OCI-LY7 (cell line): ENCODE data around the gene CDK4. TPM values are rescaled to one million over a fixed set of nuclear protein-coding genes. Genes with fewer than 3 reads are reported as not detected.

ENCODE experiments used
- BruUV-seq: library from RNA; stranded (reverse); fragments of 400-500 nt; replicated peaks from 2 replicates; lab custom pipeline; 2021; lab: Mats Ljungman, UMichigan
- CTCF ChIA-PET: fragments of 300-600 bp; sonication (Branson Sonifier 250); formaldehyde crosslinking; loops from one replicate; lab custom pipeline; 2022; ENCODE audit warnings: antibody characterized with exemption; ENCODE audit not compliant: unreplicated experiment; lab: Charles Lee
- POLR2A ChIA-PET: fragments of 300-600 bp; sonication (Branson Sonifier 250); formaldehyde crosslinking; loops from one replicate; lab custom pipeline; 2022; ENCODE audit warnings: antibody characterized with exemption; lab: Charles Lee
- DNase-seq: peaks from one replicate; pipeline ENCODE4 v3.0.0-alpha.2; 2015; ENCODE audit warnings: low spot score
- H2AFZ ChIP-seq: fragments of 200-600 bp; sonication (generic), shearing (Covaris generic); 2 replicates; pipeline ENCODE4 v1.6.1; 2014; ENCODE audit warnings: mild to moderate bottlenecking, antibody characterized with exemption, low read length, moderate library complexity
- H3K27ac ChIP-seq: fragments of 200-600 bp; sonication (generic); 2 replicates; pipeline ENCODE4 v1.5.1; 2014; ENCODE audit warnings: mixed run types, low read depth, mild to moderate bottlenecking, moderate library complexity, low read length, inconsistent platforms; ENCODE audit not compliant: poor library complexity, severe bottlenecking
- H3K36me3 ChIP-seq: fragments of 200-600 bp; sonication (generic); 2 replicates; pipeline ENCODE4 v1.6.1; 2014; ENCODE audit warnings: mild to moderate bottlenecking, antibody characterized with exemption, low read length, moderate library complexity, mixed read lengths; ENCODE audit not compliant: insufficient read depth
- H3K4me1 ChIP-seq: fragments of 200-600 bp; sonication (generic); 2 replicates; pipeline ENCODE4 v1.5.1; 2014; ENCODE audit warnings: mild to moderate bottlenecking, low read length; ENCODE audit not compliant: insufficient read depth, poor library complexity, severe bottlenecking
- H3K4me2 ChIP-seq: fragments of 200-600 bp; sonication (generic); 2 replicates; pipeline ENCODE4 v1.6.1; 2014; ENCODE audit warnings: mild to moderate bottlenecking, low read length
- H3K4me3 ChIP-seq: fragments of 200-600 bp; sonication (generic); 2 replicates; pipeline ENCODE4 v1.5.1; 2014; ENCODE audit warnings: mild to moderate bottlenecking, low read depth, low read length; ENCODE audit not compliant: poor library complexity, severe bottlenecking
- H3K79me2 ChIP-seq: fragments of 200-600 bp; sonication (generic); 2 replicates; pipeline ENCODE4 v1.6.1; 2016; ENCODE audit warnings: low read depth, mild to moderate bottlenecking, low read length, moderate library complexity, mixed read lengths; ENCODE audit not compliant: insufficient read depth
- H3K9me2 ChIP-seq: fragments of 200-600 bp; sonication (generic); 2 replicates; pipeline ENCODE4 v1.6.1; 2016; ENCODE audit warnings: mild to moderate bottlenecking, low read length, mixed read lengths; ENCODE audit not compliant: insufficient read depth
- H3K9me3 ChIP-seq: fragments of 200-600 bp; sonication (generic); 2 replicates; pipeline ENCODE4 v1.6.1; 2014; ENCODE audit warnings: mild to moderate bottlenecking, mixed run types, low read length, mixed read lengths
- H4K20me1 ChIP-seq: fragments of 200-600 bp; sonication (generic); 2 replicates; pipeline ENCODE4 v1.6.1; 2014; ENCODE audit warnings: mild to moderate bottlenecking, antibody characterized with exemption, low read length, moderate library complexity, mixed read lengths; ENCODE audit not compliant: insufficient read depth
- EZH2phosphoT487 ChIP-seq: fragments of 200-600 bp; sonication (generic); IDR thresholded peaks from 2 replicates; pipeline ENCODE4 v1.6.1; 2018; ENCODE audit warnings: low read depth, borderline replicate concordance, mild to moderate bottlenecking, mixed run types, antibody characterized with exemption, low read length, moderate library complexity, mixed read lengths
- intact Hi-C: fragments of 100-400 bp; cut with micrococcal nuclease; formaldehyde crosslinking; loops from one replicate; pipeline ENCODE4 v1.10.0; 2022; ENCODE audit not compliant: unreplicated experiment
- total RNA-seq, 2 experiments: library from RNA; depleted of rRNA in 1 of 2; stranded (reverse); fragments of >200 nt in 1 of 2; shearing (Covaris generic) in 1 of 2; gene quantifications; 2 replicates each; pipeline ENCODE4 v1.2.3, GENCODE V29; 2014 to 2022
- TF ChIP-seq, protein P1 (sequence below): fragments of 200-600 bp; sonication (generic); conservative IDR thresholded peaks from 2 replicates; pipeline ENCODE4 v1.5.1; 2014; ENCODE audit warnings: mild to moderate bottlenecking, antibody characterized with exemption, low read length, moderate library complexity, mixed read lengths

The CDK4 gene
- total RNA-seq, 2 experiments from 2014 or later, result 192 to 280 TPM

DNA sequence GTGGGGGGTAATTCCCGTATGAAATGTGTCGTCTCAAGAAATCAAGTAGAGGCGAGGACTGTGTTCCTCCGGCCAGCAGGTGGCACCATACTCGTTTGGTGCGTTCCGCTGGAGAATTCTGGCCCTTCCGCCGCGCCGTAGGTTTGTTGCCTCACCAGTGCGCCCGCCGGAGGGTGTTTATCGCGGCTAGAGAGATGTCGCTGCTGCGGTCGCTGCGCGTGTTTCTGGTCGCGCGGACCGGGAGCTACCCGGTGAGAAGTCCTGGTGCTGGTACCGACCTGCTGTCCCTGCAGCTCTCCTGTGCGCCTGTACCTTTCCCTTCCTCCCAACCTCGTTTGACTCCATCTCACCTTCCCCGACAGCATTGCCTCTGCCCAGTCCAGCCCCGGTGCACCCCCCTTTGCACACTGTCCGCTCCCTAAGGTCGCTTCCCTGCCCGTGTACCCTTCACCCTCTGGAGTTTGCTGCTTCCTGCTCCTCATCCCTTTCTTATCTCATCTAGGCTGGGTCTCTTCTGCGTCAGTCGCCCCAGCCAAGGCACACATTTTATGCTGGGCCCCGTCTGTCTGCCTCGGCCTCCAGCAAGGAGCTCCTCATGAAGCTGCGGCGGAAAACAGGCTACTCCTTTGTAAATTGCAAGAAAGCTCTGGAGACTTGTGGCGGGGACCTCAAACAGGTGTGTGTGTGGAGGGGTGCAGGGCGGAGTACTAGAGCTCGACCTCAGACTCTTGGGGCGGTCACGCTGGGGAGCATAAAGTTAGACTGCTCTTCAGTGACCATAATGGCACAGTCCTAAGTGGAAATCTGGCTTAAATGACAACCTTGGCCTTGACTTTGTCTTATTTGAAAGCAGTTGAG lies 30.7 kb upstream of the CDK4 start, which contains the start of gene TSFM:
TSFM (plus strand) TSS at position 180 of the 858 bp plus-strand sequence; CDS start at position 195, 15 bp downstream.
- intact Hi-C loops, result loop anchor here (5.0 kb wide), 1 partner anchor 124 kb away; no protein-coding TSS in a partner anchor
- peak within 1 kb of the TSS; percentile 18 for H3K27ac ChIP-seq
- no peaks in the 10 kb centered on the region for H4K20me1 ChIP-seq
- TF ChIP-seq, protein P1, sequence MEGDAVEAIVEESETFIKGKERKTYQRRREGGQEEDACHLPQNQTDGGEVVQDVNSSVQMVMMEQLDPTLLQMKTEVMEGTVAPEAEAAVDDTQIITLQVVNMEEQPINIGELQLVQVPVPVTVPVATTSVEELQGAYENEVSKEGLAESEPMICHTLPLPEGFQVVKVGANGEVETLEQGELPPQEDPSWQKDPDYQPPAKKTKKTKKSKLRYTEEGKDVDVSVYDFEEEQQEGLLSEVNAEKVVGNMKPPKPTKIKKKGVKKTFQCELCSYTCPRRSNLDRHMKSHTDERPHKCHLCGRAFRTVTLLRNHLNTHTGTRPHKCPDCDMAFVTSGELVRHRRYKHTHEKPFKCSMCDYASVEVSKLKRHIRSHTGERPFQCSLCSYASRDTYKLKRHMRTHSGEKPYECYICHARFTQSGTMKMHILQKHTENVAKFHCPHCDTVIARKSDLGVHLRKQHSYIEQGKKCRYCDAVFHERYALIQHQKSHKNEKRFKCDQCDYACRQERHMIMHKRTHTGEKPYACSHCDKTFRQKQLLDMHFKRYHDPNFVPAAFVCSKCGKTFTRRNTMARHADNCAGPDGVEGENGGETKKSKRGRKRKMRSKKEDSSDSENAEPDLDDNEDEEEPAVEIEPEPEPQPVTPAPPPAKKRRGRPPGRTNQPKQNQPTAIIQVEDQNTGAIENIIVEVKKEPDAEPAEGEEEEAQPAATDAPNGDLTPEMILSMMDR, result peak; percentile 94
- no peak for TF ChIP-seq EZH2phosphoT487
- peaks cover 20% of the 10 kb centered on the region for H3K4me1 ChIP-seq
- peaks cover 25% of the 10 kb centered on the region for H3K79me2 ChIP-seq
- peak; percentile 97 for DNase-seq
- no peaks in the 10 kb centered on the region for H3K9me2 ChIP-seq
- peak within 1 kb of the TSS; percentile 92 for H3K4me2 ChIP-seq
- ChIA-PET CTCF (interaction anchor here (0.8 kb wide), 1 partner anchor 12 kb away, joined by 4 read pairs; no protein-coding TSS in a partner anchor), POLR2A (interaction anchor here (0.6 to 1.5 kb wide), 6 partner anchors 10 to 126 kb away, joined by 3 to 4 read pairs (median 3); partner anchors contain the start of genes EEF1AKMT3 and METTL1)
- peak within 1 kb of the TSS; percentile 74 for H2AFZ ChIP-seq
- no TSS peak for BruUV-seq
- H3K36me3 ChIP-seq, result peaks cover 36% of the 10 kb centered on the region
- peak within 1 kb of the TSS; percentile 95 for H3K4me3 ChIP-seq
- no peaks in the 10 kb centered on the region for H3K9me3 ChIP-seq

DNA sequence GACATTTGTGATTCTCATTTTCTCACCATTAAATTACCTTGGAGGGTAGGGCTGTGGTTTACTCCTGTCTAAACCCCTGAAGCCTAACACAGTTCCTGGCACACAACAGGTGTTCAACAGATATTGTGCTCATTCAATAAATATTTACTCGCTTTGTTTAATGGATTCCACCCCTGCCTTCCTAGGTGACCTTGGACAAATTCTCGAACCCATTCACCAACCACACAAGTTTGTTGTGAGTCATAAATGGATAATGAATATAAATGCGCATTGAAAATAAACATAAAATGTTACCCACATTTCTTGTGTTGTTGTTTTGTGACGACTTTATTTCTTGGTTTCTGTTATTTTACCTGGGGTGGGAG lies 30.1 kb upstream of the CDK4 start:
- TF ChIP-seq, protein P1, result no peak
- TF ChIP-seq EZH2phosphoT487, result no peak
- peaks cover 30% of the 10 kb centered on the region for H3K36me3 ChIP-seq
- H3K4me3 ChIP-seq, result peak overlapping the region; percentile 95
- ChIA-PET CTCF (no interaction called here), POLR2A (interaction anchor here (1.3 to 1.5 kb wide), 2 partner anchors 10 to 127 kb away, joined by 3 to 4 read pairs; partner anchors contain the start of genes EEF1AKMT3 and METTL1)
- no peak overlapping the region for H3K27ac ChIP-seq
- H2AFZ ChIP-seq, result peak overlapping the region; percentile 74; the same call in 1 of the 2 replicates
- H3K79me2 ChIP-seq, result peaks cover 25% of the 10 kb centered on the region
- intact Hi-C loops, result loop anchor here (5.0 kb wide), 1 partner anchor 125 kb away; no protein-coding TSS in a partner anchor
- H3K4me1 ChIP-seq, result peaks cover 20% of the 10 kb centered on the region
- BruUV-seq, result no TSS peak
- DNase-seq, result no peak
- H3K9me2 ChIP-seq, result no peaks in the 10 kb centered on the region
- no peaks in the 10 kb centered on the region for H3K9me3 ChIP-seq
- no peaks in the 10 kb centered on the region for H4K20me1 ChIP-seq
- 0 out of 2 replicates have a peak overlapping the region, but pooled peaks have one; percentile 12 for H3K4me2 ChIP-seq
